ENCODE results near the gene ZCCHC7.
"Not testable (repeated sequence)": the region's sequence is repeated elsewhere in the genome, so short reads cannot be mapped to it uniquely, and the experiment has no call there.

DNA sequence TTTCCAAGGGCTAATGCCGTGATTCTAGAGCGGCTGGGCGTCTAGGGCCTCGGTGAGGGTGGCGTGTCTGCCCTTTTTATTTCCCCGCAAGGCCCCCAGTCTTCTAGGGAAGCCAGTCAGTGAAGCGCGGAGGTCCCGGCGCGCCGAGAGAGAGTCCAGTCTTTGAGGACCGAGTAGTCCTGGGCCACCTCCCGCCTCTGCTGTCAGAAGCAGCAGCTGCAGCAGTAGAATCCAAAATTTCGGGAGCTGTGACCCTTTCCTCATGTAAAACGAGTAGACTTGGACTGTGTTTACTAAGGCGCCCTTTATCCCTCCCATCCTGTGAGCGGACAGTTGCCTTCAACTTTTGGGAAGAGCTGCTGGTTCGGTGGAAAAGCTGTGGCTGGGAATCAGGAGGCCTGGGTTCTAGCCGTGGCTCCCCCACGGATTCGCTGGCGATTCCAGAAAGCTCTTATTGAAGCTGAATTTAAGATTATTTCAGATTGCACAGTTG, 515 bp downstream of the ZCCHC7 start:
- TF ChIP-seq, protein P1, sequence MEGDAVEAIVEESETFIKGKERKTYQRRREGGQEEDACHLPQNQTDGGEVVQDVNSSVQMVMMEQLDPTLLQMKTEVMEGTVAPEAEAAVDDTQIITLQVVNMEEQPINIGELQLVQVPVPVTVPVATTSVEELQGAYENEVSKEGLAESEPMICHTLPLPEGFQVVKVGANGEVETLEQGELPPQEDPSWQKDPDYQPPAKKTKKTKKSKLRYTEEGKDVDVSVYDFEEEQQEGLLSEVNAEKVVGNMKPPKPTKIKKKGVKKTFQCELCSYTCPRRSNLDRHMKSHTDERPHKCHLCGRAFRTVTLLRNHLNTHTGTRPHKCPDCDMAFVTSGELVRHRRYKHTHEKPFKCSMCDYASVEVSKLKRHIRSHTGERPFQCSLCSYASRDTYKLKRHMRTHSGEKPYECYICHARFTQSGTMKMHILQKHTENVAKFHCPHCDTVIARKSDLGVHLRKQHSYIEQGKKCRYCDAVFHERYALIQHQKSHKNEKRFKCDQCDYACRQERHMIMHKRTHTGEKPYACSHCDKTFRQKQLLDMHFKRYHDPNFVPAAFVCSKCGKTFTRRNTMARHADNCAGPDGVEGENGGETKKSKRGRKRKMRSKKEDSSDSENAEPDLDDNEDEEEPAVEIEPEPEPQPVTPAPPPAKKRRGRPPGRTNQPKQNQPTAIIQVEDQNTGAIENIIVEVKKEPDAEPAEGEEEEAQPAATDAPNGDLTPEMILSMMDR (IDR thresholded peaks at IDR 0.05): not testable (repeated sequence)
- TF ChIP-seq, protein P2, sequence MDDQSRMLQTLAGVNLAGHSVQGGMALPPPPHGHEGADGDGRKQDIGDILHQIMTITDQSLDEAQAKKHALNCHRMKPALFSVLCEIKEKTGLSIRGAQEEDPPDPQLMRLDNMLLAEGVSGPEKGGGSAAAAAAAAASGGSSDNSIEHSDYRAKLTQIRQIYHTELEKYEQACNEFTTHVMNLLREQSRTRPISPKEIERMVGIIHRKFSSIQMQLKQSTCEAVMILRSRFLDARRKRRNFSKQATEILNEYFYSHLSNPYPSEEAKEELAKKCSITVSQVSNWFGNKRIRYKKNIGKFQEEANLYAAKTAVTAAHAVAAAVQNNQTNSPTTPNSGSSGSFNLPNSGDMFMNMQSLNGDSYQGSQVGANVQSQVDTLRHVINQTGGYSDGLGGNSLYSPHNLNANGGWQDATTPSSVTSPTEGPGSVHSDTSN (IDR thresholded peaks at IDR 0.05): not testable (repeated sequence)
